Osteoblast (primary cell): ENCODE data around the gene FAM98C. TPM values are rescaled to one million over a fixed set of nuclear protein-coding genes. Genes with fewer than 3 reads are reported as not detected.

Experiments used
- DNase-seq: peaks from one replicate; pipeline ENCODE4 v3.0.0; 2011; ENCODE audit warnings: low spot score, mixed read lengths; ENCODE audit not compliant: insufficient read length; ENCODE audit errors: missing footprints
- H2AFZ ChIP-seq: 2 replicates; pipeline ENCODE4 v1.6.0; 2011; ENCODE audit warnings: mild to moderate bottlenecking, low read length
- H3K27ac ChIP-seq: 2 replicates; pipeline ENCODE4 v1.5.1; 2011; ENCODE audit warnings: mild to moderate bottlenecking, low read depth, low read length, moderate library complexity
- H3K27me3 ChIP-seq: 2 replicates; pipeline ENCODE4 v1.6.0; 2012; ENCODE audit warnings: mild to moderate bottlenecking, control low read depth, inconsistent platforms, low read length, moderate library complexity; ENCODE audit not compliant: insufficient read depth
- H3K36me3 ChIP-seq: 2 replicates; pipeline ENCODE4 v1.5.1; 2011; ENCODE audit warnings: mild to moderate bottlenecking, low read length, control low read depth, moderate library complexity; ENCODE audit not compliant: insufficient read depth
- H3K4me1 ChIP-seq: 2 replicates; pipeline ENCODE4 v1.5.1; 2011; ENCODE audit warnings: mild to moderate bottlenecking, low read length, control low read depth, moderate library complexity; ENCODE audit not compliant: insufficient read depth
- H3K4me2 ChIP-seq: 2 replicates; pipeline ENCODE4 v1.6.0; 2011; ENCODE audit warnings: mild to moderate bottlenecking, low read length; ENCODE audit not compliant: insufficient read depth
- H3K4me3 ChIP-seq: fragments of 200-600 bp; sonication (generic); 3 replicates; pipeline ENCODE4 v1.5.1; 2012; ENCODE audit warnings: mild to moderate bottlenecking, low read length, inconsistent platforms; ENCODE audit not compliant: insufficient read depth
- H3K79me2 ChIP-seq: 2 replicates; pipeline ENCODE4 v1.6.0; 2012; ENCODE audit warnings: mild to moderate bottlenecking, low read length, control low read depth, inconsistent platforms; ENCODE audit not compliant: insufficient read depth
- H3K9me3 ChIP-seq: 2 replicates; pipeline ENCODE4 v1.5.1; 2011; ENCODE audit warnings: low read depth, low read length, control low read depth
- H4K20me1 ChIP-seq: 2 replicates; pipeline ENCODE4 v1.6.0; 2012; ENCODE audit warnings: mild to moderate bottlenecking, low read length, control low read depth; ENCODE audit not compliant: insufficient read depth
- CTCF ChIP-seq: IDR thresholded peaks from 2 replicates; pipeline ENCODE4 v1.5.1; 2011; ENCODE audit warnings: mild to moderate bottlenecking, low read depth, low read length, moderate library complexity; ENCODE audit errors: extremely low read depth
- total RNA-seq: library from RNA; depleted of rRNA; stranded (reverse); fragments of >200 nt; gene quantifications from 2 replicates; pipeline ENCODE4 v1.2.3, GENCODE V29; 2012

Gene FAM98C
- total RNA-seq, 1 donor = 14.1 TPM

DNA sequence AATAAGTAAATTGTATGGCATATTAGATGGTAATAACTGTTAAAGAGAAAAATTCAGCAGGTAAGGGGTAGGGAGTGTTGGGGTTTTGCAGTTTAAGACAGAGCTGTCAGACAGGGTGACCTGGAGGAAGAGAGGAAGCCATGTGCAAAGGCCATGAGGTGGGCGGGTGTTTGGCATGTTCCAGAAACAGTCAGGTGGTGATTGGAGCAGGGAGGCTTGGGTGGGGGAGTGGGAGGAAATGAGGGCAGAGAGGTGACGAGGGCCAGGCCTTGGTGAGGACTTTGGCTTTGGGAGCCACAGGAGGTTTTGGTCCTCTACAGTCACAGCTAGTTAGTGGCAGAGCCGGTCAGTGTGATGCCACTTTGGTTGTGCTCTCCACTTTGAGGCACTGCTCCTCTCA, 50.7 kb downstream of the FAM98C start:
- no peaks in the 10 kb centered on the region for H3K79me2 ChIP-seq
- no peaks in the 10 kb centered on the region for H3K9me3 ChIP-seq
- peak; percentile 17 for DNase-seq
- no peaks in the 10 kb centered on the region for H3K4me1 ChIP-seq
- H4K20me1 ChIP-seq = no peaks in the 10 kb centered on the region
- H3K27me3 ChIP-seq = no peaks in the 10 kb centered on the region
- no peak overlapping the region for H3K4me3 ChIP-seq
- H2AFZ ChIP-seq = no peak overlapping the region
- no peaks in the 10 kb centered on the region for H3K36me3 ChIP-seq
- H3K27ac ChIP-seq = no peak overlapping the region
- no peak for TF ChIP-seq CTCF
- H3K4me2 ChIP-seq = no peak overlapping the region

DNA sequence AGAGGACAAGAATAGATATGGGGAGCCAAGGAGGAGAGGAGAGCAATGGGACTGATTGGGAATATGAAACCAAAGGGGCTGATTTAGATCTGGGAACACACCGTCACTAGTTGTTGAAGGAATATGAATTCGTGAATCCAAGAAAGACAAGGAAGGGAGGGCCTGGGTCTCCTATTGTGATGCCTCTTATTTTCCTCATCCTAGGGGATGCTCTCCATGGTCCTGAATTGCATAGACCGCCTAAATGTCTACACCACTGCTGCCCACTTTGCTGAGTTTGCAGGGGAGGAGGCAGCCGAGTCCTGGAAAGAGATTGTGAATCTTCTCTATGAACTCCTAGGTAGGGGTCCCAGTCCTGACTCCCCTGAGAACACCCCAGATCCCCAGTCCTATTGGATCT, 52.1 kb downstream of the FAM98C start:
- Histone ChIP-seq H3K4me3 (no peak overlapping the region), H2AFZ (no peak overlapping the region), H3K27me3 (no peaks in the 10 kb centered on the region), H3K4me1 (no peaks in the 10 kb centered on the region), H3K4me2 (no peak overlapping the region), H3K36me3 (no peaks in the 10 kb centered on the region), H3K79me2 (no peaks in the 10 kb centered on the region), H3K27ac (no peak overlapping the region), H4K20me1 (no peaks in the 10 kb centered on the region), H3K9me3 (no peaks in the 10 kb centered on the region)
- no peak for TF ChIP-seq CTCF
- peak; percentile 88 for DNase-seq

DNA sequence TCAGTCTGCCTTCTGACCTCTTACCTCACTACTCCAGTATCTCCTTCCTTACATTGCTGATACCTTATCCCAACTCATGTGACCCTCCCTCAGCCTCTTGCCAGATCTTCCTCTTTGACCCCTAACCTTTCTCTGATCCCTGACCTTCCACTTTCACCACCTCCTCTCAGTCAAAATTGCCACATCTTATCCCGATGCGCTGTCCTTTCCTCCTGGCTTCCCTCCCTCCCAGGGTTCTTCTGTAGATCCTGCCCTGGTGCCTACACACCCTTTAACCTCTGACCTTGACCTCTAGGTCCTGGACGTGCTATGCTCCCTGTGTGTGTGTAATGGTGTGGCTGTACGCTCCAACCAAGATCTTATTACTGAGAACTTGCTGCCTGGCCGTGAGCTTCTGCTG, 54.3 kb downstream of the FAM98C start:
- Histone ChIP-seq H3K36me3 (no peaks in the 10 kb centered on the region), H3K4me3 (no peak overlapping the region), H4K20me1 (no peaks in the 10 kb centered on the region), H3K27ac (no peak overlapping the region), H3K9me3 (no peaks in the 10 kb centered on the region), H3K4me1 (no peaks in the 10 kb centered on the region), H3K79me2 (no peaks in the 10 kb centered on the region), H3K4me2 (no peak overlapping the region), H2AFZ (no peak overlapping the region), H3K27me3 (no peaks in the 10 kb centered on the region)
- no peak for TF ChIP-seq CTCF
- DNase-seq = peak; percentile 6

DNA sequence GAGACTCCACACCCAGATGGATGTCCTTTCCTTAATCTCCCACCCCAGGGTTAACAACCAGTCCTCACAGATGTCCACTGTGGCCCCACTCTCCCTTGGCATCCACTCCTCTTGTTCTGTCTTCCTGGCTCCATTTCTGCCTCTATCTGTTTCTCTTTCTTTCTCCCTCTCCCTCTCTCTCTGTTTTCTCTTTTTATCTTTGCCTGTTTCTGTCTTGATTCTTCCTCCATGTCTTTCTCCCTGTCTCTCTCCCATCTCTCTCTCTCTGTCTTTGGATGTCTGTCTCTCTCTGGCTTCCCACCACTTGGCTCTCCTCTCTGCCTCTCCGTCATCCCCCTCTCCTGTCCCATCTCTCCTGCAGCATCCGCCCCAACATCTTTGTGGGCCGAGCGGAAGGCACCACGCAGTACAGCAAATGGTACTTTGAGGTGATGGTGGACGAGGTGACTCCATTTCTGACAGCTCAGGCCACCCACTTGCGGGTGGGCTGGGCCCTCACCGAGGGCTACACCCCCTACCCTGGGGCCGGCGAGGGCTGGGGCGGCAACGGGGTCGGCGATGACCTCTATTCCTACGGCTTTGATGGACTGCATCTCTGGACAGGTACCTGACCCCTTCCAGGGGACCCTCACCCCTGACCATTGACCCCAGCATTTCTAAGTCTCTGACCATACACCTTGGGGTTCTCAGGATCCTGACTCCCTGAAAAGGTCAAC, 55.0 kb downstream of the FAM98C start:
- Histone ChIP-seq H3K79me2 (no peaks in the 10 kb centered on the region), H3K4me1 (no peaks in the 10 kb centered on the region), H3K36me3 (no peaks in the 10 kb centered on the region), H3K4me2 (no peak overlapping the region), H3K4me3 (no peak overlapping the region), H3K9me3 (no peaks in the 10 kb centered on the region), H4K20me1 (no peaks in the 10 kb centered on the region), H3K27me3 (no peaks in the 10 kb centered on the region), H2AFZ (no peak overlapping the region), H3K27ac (no peak overlapping the region)
- TF ChIP-seq CTCF = no peak
- DNase-seq = no peak

Other genes with a start within 250 kb of the FAM98C start
- gene DPF1, start 178.9 kb upstream of the FAM98C start, total RNA-seq = 0.29 and 0.72 TPM in 2 replicates
- gene PPP1R14A, start 146.7 kb upstream of the FAM98C start, total RNA-seq = 0.72 and 1.2 TPM in 2 replicates
- gene SPINT2, start 138.5 kb upstream of the FAM98C start, total RNA-seq = 1.8 and 2.2 TPM in 2 replicates
- not detected in 2 replicates for gene C19orf33, start 98.8 kb upstream of the FAM98C start, total RNA-seq
- gene YIF1B, start 87.1 kb upstream of the FAM98C start, total RNA-seq = 55.0 and 58.9 TPM in 2 replicates
- 5.4 and 6.5 TPM in 2 replicates for gene KCNK6, start 83.2 kb upstream of the FAM98C start, total RNA-seq
- gene CATSPERG, start 67.3 kb upstream of the FAM98C start, total RNA-seq = 1.2 and 2.2 TPM in 2 replicates
- 285 and 299 TPM in 2 replicates for gene PSMD8, start 28.5 kb upstream of the FAM98C start, total RNA-seq
- 0.29 and 0.36 TPM in 2 replicates for gene GGN, start 15.1 kb upstream of the FAM98C start, total RNA-seq
- gene SPRED3, start 14.4 kb upstream of the FAM98C start, total RNA-seq = 1.8 and 2.2 TPM in 2 replicates
- not detected in 2 replicates for gene RASGRP4, start 23.1 kb downstream of the FAM98C start, total RNA-seq
- gene RYR1, start 30.6 kb downstream of the FAM98C start, total RNA-seq = under 0.01 TPM in 2 replicates
- gene MAP4K1, start 214.9 kb downstream of the FAM98C start, total RNA-seq = under 0.01 and 0.72 TPM in 2 replicates
- 210 and 317 TPM in 2 replicates for gene EIF3K, start 216.1 kb downstream of the FAM98C start, total RNA-seq
- 204 and 229 TPM in 2 replicates for gene ACTN4, start 244.6 kb downstream of the FAM98C start, total RNA-seq